NB4 (cell line): ENCODE data around the gene C11orf65.

Experiments
- DNase-seq: peaks from one replicate; pipeline ENCODE4 v3.0.0; 2010; ENCODE audit warnings: low read depth
- H3K4me3 ChIP-seq: one replicate; pipeline ENCODE4 v1.5.1; 2011; ENCODE audit warnings: mild to moderate bottlenecking, low read depth, low read length, moderate library complexity
- CTCF ChIP-seq: IDR thresholded peaks from one replicate; pipeline ENCODE4 v1.5.1; 2012; ENCODE audit warnings: low read depth, low read length
- MAX ChIP-seq: IDR thresholded peaks from 2 replicates; pipeline ENCODE4 v1.6.1; 2011; ENCODE audit warnings: low read depth, low read length
- MYC ChIP-seq: IDR thresholded peaks from 2 replicates; pipeline ENCODE4 v1.6.1; 2011; ENCODE audit warnings: low read depth, low read length
- POLR2A ChIP-seq: IDR thresholded peaks from 2 replicates; pipeline ENCODE4 v1.6.1; 2011; ENCODE audit warnings: mild to moderate bottlenecking; ENCODE audit not compliant: insufficient read length; ENCODE audit errors: extremely low read depth

The C11orf65 gene

GRCh38 chr11:108467091-108467823 lies at the start of gene C11orf65:
Gene C11orf65 (minus strand): TSS chr11:108467529. CDS start chr11:108461559, 5,970 bp downstream.
- peak within 1 kb of the TSS; percentile 91 for H3K4me3 ChIP-seq
- DNase-seq = peak; percentile 98
- TF ChIP-seq MYC (no peak; the same call in none of the 2 replicates), POLR2A (peak; percentile 98), MAX (0 out of 2 replicates have a peak, but pooled peaks have one; percentile 7), CTCF (no peak)

- no peak for TF ChIP-seq CTCF
- TF ChIP-seq MYC = no peak
- TF ChIP-seq POLR2A = no peak
- TF ChIP-seq MAX = no peak
- no peak for DNase-seq
- H3K4me3 ChIP-seq = no peak overlapping the region
These were observed 48.8 kb upstream of the C11orf65 start for GRCh38 chr11:108516125-108516524.

GRCh38 chr11:108512708-108513107 lies 45.4 kb upstream of the C11orf65 start:
- TF ChIP-seq POLR2A (no peak), MAX (no peak), CTCF (no peak), MYC (no peak)
- no peak for DNase-seq
- no peak overlapping the region for H3K4me3 ChIP-seq

GRCh38 chr11:108511851-108512474 lies 44.6 kb upstream of the C11orf65 start:
- DNase-seq = no peak
- no peak overlapping the region for H3K4me3 ChIP-seq
- no peak for TF ChIP-seq MYC
- TF ChIP-seq MAX = no peak
- TF ChIP-seq POLR2A = no peak
- TF ChIP-seq CTCF = no peak

GRCh38 chr11:108508653-108509593 lies 41.6 kb upstream of the C11orf65 start:
- TF ChIP-seq POLR2A = no peak
- peak; percentile 35 for TF ChIP-seq MAX
- no peak for TF ChIP-seq MYC
- no peak for TF ChIP-seq CTCF
- DNase-seq = no peak
- H3K4me3 ChIP-seq = no peak overlapping the region
